Caco-2 (cell line): Measurements from ENCODE around the gene ANKRD12. TPM values are rescaled to one million over a fixed set of nuclear protein-coding genes. Genes with fewer than 3 reads are reported as not detected.

Experiments
- BruUV-seq: library from RNA; stranded (reverse); fragments of 400-500 nt; replicated peaks from 2 replicates; lab custom pipeline; 2021; lab: Mats Ljungman, UMichigan
- CTCF ChIA-PET: fragments of 300-600 bp; sonication (Branson Sonifier 250); formaldehyde crosslinking; loops from one replicate; lab custom pipeline; 2022; ENCODE audit warnings: antibody characterized with exemption; lab: Charles Lee
- POLR2A ChIA-PET: fragments of 300-600 bp; sonication (Branson Sonifier 250); formaldehyde crosslinking; loops from one replicate; lab custom pipeline; 2022; ENCODE audit warnings: antibody characterized with exemption; lab: Charles Lee
- DNase-seq, 2 experiments: peaks; one replicate each; pipeline versions ENCODE4 v3.0.0 to v3.0.0-alpha.2; 2020 to 2022
- H3K27me3 ChIP-seq: replicated peaks from 2 replicates; pipeline ENCODE4 v1.6.0; 2011; ENCODE audit warnings: low read length; ENCODE audit not compliant: control insufficient read depth, insufficient read depth
- H3K36me3 ChIP-seq: 2 replicates; pipeline ENCODE4 v1.5.1; 2011; ENCODE audit warnings: low read length; ENCODE audit not compliant: control insufficient read depth, insufficient read depth
- H3K4me1 ChIP-seq: fragments of 250-450 bp; sonication (Bioruptor Pico); 2 replicates; pipeline ENCODE4 v1.5.1; 2020; ENCODE audit warnings: mild to moderate bottlenecking
- H3K4me3 ChIP-seq: 2 replicates; pipeline ENCODE4 v1.5.1; 2011; ENCODE audit warnings: low read depth, mild to moderate bottlenecking, control low read depth, low read length
- H3K9me3 ChIP-seq: fragments of 250-450 bp; sonication (Bioruptor Pico); 2 replicates; pipeline ENCODE4 v1.5.1; 2020; ENCODE audit warnings: mild to moderate bottlenecking, moderate library complexity
- H3K27ac Mint-ChIP-seq: one replicate; pipeline ENCODE4 v1.8.0; 2022; ENCODE audit warnings: mixed read lengths; ENCODE audit not compliant: unreplicated experiment
- H3K27me3 Mint-ChIP-seq: one replicate; pipeline ENCODE4 v1.8.0; 2022; ENCODE audit warnings: mixed read lengths; ENCODE audit not compliant: insufficient read depth, unreplicated experiment
- H3K36me3 Mint-ChIP-seq: one replicate; pipeline ENCODE4 v1.8.0; 2022; ENCODE audit warnings: mild to moderate bottlenecking, mixed read lengths; ENCODE audit not compliant: insufficient read depth, unreplicated experiment
- H3K4me1 Mint-ChIP-seq: one replicate; pipeline ENCODE4 v1.8.0; 2022; ENCODE audit warnings: low read depth, mixed read lengths; ENCODE audit not compliant: unreplicated experiment
- H3K4me3 Mint-ChIP-seq: one replicate; pipeline ENCODE4 v1.8.0; 2022; ENCODE audit warnings: mild to moderate bottlenecking, moderate library complexity, mixed read lengths; ENCODE audit not compliant: unreplicated experiment
- H3K9me3 Mint-ChIP-seq: one replicate; pipeline ENCODE4 v1.8.0; 2022; ENCODE audit warnings: mixed read lengths; ENCODE audit not compliant: unreplicated experiment
- intact Hi-C: fragments of 100-400 bp; cut with micrococcal nuclease; formaldehyde crosslinking; loops from one replicate; pipeline ENCODE4 v1.10.0; 2022; ENCODE audit not compliant: unreplicated experiment
- total RNA-seq: library from RNA; stranded (reverse); gene quantifications from 2 replicates; pipeline ENCODE4 v1.2.3, GENCODE V29; 2022
- TF ChIP-seq, protein P1 (sequence below), 2 experiments: fragments of 200-600 bp in 1 of 2; IDR thresholded peaks; 1 replicate in 1 of 2; 2 replicates in 1 of 2; pipeline versions ENCODE4 v1.5.1 to v1.8.0; 2011 to 2022; ENCODE audit warnings: antibody characterized with exemption in 1 of 2, control low read depth in 1 of 2, inconsistent platforms in 1 of 2, low read depth in 1 of 2, low read length in 1 of 2, mild to moderate bottlenecking in 1 of 2, moderate library complexity in 1 of 2; ENCODE audit not compliant: insufficient read depth in 1 of 2, severe bottlenecking in 1 of 2, unreplicated experiment in 1 of 2

ANKRD12 gene
- total RNA-seq, 1 experiment from 2014 or later: 33.2 TPM

DNA sequence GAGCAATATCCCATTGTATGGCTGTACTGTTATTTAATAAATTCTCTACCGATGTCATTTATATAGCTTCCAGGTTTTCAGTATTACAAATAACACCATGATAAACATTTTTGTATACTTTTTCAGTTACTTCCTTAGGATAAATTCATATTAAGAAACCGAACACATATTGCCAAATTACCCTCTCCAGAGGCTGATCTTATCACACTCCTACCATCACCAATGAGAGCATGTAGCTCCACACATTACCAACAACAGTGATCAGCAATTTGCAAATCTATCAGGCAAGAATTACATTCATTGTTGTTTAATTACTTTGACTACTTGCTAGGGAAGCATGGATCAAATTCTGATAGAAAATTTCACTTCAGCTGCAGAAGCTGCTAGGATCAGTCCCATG lies 39.9 kb upstream of the ANKRD12 start:
- POLR2A ChIA-PET: no interaction called here
- Histone ChIP-seq H3K4me1 (peaks cover 44% of the 10 kb centered on the region), H3K36me3 (no peaks in the 10 kb centered on the region), H3K9me3 (no peaks in the 10 kb centered on the region), H3K4me3 (no peak overlapping the region), H3K27me3 (no peaks in the 10 kb centered on the region)
- CTCF ChIA-PET: no interaction called here
- TF ChIP-seq, protein P1, sequence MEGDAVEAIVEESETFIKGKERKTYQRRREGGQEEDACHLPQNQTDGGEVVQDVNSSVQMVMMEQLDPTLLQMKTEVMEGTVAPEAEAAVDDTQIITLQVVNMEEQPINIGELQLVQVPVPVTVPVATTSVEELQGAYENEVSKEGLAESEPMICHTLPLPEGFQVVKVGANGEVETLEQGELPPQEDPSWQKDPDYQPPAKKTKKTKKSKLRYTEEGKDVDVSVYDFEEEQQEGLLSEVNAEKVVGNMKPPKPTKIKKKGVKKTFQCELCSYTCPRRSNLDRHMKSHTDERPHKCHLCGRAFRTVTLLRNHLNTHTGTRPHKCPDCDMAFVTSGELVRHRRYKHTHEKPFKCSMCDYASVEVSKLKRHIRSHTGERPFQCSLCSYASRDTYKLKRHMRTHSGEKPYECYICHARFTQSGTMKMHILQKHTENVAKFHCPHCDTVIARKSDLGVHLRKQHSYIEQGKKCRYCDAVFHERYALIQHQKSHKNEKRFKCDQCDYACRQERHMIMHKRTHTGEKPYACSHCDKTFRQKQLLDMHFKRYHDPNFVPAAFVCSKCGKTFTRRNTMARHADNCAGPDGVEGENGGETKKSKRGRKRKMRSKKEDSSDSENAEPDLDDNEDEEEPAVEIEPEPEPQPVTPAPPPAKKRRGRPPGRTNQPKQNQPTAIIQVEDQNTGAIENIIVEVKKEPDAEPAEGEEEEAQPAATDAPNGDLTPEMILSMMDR (IDR thresholded peaks at IDR 0.05; ENCODE audit: insufficient read depth in 1 of 2, low read depth in 1 of 2, low read length in 1 of 2, severe bottlenecking in 1 of 2, unreplicated experiment in 1 of 2): no peak
- Mint-ChIP-seq H3K27me3 (no peaks in the 10 kb centered on the region), H3K4me3 (no peak overlapping the region), H3K36me3 (no peaks in the 10 kb centered on the region), H3K4me1 (peaks cover 26% of the 10 kb centered on the region), H3K27ac (no peak overlapping the region), H3K9me3 (no peaks in the 10 kb centered on the region)
- BruUV-seq: no TSS peak
- intact Hi-C loops: no loop called here
- no peak for DNase-seq

DNA sequence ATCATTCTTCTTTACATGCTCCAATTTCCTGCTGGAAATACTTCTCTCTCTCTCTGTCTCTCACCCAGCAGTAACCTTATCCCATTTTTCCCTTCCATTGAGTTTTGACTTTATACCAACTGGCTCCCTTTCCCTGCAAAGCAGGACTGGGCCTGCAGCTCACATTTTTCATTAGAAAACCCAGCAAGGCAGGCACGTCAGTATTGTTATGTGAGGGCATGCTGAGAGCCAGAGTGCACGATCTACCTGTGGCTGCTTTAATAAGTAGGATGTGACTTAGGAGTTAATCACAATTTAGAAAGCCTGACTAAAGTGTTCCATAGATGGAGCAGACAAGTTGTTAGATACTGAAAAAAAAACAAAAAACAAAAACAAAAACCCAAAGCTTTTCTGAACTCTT lies 39.2 kb upstream of the ANKRD12 start:
- peaks cover 42% of the 10 kb centered on the region for H3K4me1 ChIP-seq
- Mint-ChIP-seq H3K4me3 (no peak overlapping the region), H3K4me1 (peaks cover 26% of the 10 kb centered on the region), H3K9me3 (no peaks in the 10 kb centered on the region), H3K27ac (no peak overlapping the region), H3K36me3 (no peaks in the 10 kb centered on the region), H3K27me3 (no peaks in the 10 kb centered on the region)
- ChIA-PET POLR2A (no interaction called here), CTCF (no interaction called here)
- no peaks in the 10 kb centered on the region for H3K9me3 ChIP-seq
- no peak overlapping the region for H3K4me3 ChIP-seq
- intact Hi-C loops: no loop called here
- DNase-seq: no peak
- no TSS peak for BruUV-seq
- no peaks in the 10 kb centered on the region for H3K36me3 ChIP-seq
- TF ChIP-seq, protein P1 (IDR thresholded peaks at IDR 0.05; ENCODE audit: insufficient read depth in 1 of 2, low read depth in 1 of 2, low read length in 1 of 2, severe bottlenecking in 1 of 2, unreplicated experiment in 1 of 2): no peak
- no peaks in the 10 kb centered on the region for H3K27me3 ChIP-seq

DNA sequence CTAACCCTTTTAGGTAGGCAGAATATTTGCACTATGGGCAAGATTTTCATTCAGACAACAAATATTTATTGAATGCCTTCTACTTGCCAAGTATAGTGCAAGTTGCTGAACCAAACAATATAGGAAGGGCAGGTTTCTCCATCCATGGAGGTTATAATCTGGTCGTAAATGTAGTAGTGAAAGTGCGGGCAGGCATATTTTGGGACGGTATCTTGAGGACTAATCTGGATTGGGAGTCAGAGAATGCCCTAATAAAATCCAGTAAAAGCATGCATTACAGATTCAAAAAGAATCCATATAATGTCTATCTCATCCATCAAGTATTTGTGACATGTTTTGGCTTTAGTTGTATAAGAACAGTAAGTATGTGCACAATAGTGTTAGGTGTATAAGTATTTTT lies 35.8 kb upstream of the ANKRD12 start:
- ChIA-PET POLR2A (interaction anchor here (3.2 kb wide), 1 partner anchor 36 kb away, joined by 19 read pairs; the partner anchor contains the start of gene ANKRD12), CTCF (no interaction called here)
- Mint-ChIP-seq H3K27me3 (no peaks in the 10 kb centered on the region), H3K4me1 (peaks cover 19% of the 10 kb centered on the region), H3K27ac (no peak overlapping the region), H3K9me3 (no peaks in the 10 kb centered on the region), H3K36me3 (peaks cover 19% of the 10 kb centered on the region), H3K4me3 (no peak overlapping the region)
- Histone ChIP-seq H3K4me3 (no peak overlapping the region), H3K9me3 (no peaks in the 10 kb centered on the region), H3K27me3 (no peaks in the 10 kb centered on the region), H3K4me1 (peaks cover 23% of the 10 kb centered on the region), H3K36me3 (no peaks in the 10 kb centered on the region)
- no TSS peak for BruUV-seq
- intact Hi-C loops: no loop called here
- TF ChIP-seq, protein P1 (IDR thresholded peaks at IDR 0.05; ENCODE audit: insufficient read depth in 1 of 2, low read depth in 1 of 2, low read length in 1 of 2, severe bottlenecking in 1 of 2, unreplicated experiment in 1 of 2): no peak
- DNase-seq: no peak
